HG03064 (cell line): ENCODE results near the gene MYCBP.

Experiments
- ATAC-seq: cut with Tn5 transposase; IDR thresholded peaks from one replicate; pipeline ENCODE4 v1.9.1; 2021; ENCODE audit warnings: low read depth; ENCODE audit not compliant: unreplicated experiment

MYCBP gene

GRCh38 chr1:38826886-38827285, 46.3 kb downstream of the MYCBP start:
- ATAC-seq, result no peak

GRCh38 chr1:38826262-38826661, 46.9 kb downstream of the MYCBP start:
- no peak for ATAC-seq

GRCh38 chr1:38820860-38821259, 52.3 kb downstream of the MYCBP start:
- no peak for ATAC-seq

GRCh38 chr1:38819516-38819915, 53.6 kb downstream of the MYCBP start:
- no peak for ATAC-seq

- ATAC-seq, result no peak
These were observed 54.1 kb downstream of the MYCBP start for GRCh38 chr1:38819040-38819439.

- ATAC-seq, result no peak
These were observed 54.8 kb downstream of the MYCBP start for GRCh38 chr1:38818175-38818976.

- no peak for ATAC-seq
These were observed 55.6 kb downstream of the MYCBP start for GRCh38 chr1:38817267-38818174.

- ATAC-seq, result peak; percentile 89
These were observed 57.1 kb downstream of the MYCBP start for GRCh38 chr1:38815903-38816627.

GRCh38 chr1:38814984-38815464, 58.1 kb downstream of the MYCBP start:
- no peak for ATAC-seq

- ATAC-seq, result no peak
These were observed 58.6 kb downstream of the MYCBP start for GRCh38 chr1:38814444-38814983.

- no peak for ATAC-seq
These were observed 60.2 kb downstream of the MYCBP start for GRCh38 chr1:38812981-38813380.
